Vagina (tissue), 2 donors: ENCODE measurements around the gene ANO9. TPM values are rescaled to one million over a fixed set of nuclear protein-coding genes. Genes with fewer than 3 reads are reported as not detected.
A peak's percentile ranks its signal among the peaks of the same experiment; 100 is the strongest.
"Not testable (repeated sequence)": the region's sequence is repeated elsewhere in the genome, so short reads cannot be mapped to it uniquely, and the experiment has no call there.

Experiments used
- DNase-seq, 2 donors: peaks; one replicate each; pipeline ENCODE4 v3.0.0-alpha.2; 2017; ENCODE audit errors: extremely low spot score in 2 of 2
- H3K27ac ChIP-seq: fragments of 200-600 bp; sonication (generic); one replicate; pipeline ENCODE4 v1.5.1; 2019
- H3K27me3 ChIP-seq: fragments of 200-600 bp; sonication (generic); one replicate; pipeline ENCODE4 v1.5.1; 2019
- H3K36me3 ChIP-seq, 2 donors: fragments of 200-600 bp; sonication (generic); one replicate each; pipeline ENCODE4 v1.5.1; 2017 to 2019
- H3K4me1 ChIP-seq: fragments of 200-600 bp; sonication (generic); one replicate; pipeline ENCODE4 v1.5.1; 2019
- H3K4me3 ChIP-seq, 2 donors: fragments of 200-600 bp; sonication (generic); 1 replicate in 1 of 2; 2 replicates in 1 of 2; pipeline ENCODE4 v1.5.1; 2016 to 2019
- H3K9me3 ChIP-seq: fragments of 200-600 bp; sonication (generic); one replicate; pipeline ENCODE4 v1.5.1; 2019
- CTCF ChIP-seq, 3 experiments: fragments of 450-650 bp in 2 of 3; fragments of 200-600 bp in 1 of 3; sonication (generic) in 1 of 3; IDR thresholded peaks; one replicate each; pipeline ENCODE4 v1.5.1; 2017 to 2019; ENCODE audit warnings: antibody characterized with exemption in 3 of 3, mild to moderate bottlenecking in 2 of 3, moderate library complexity in 2 of 3
- POLR2A ChIP-seq, 2 donors: fragments of 450-650 bp; IDR thresholded peaks; one replicate each; pipeline ENCODE4 v1.6.1; 2017; ENCODE audit warnings: antibody characterized with exemption in 2 of 2, mild to moderate bottlenecking in 2 of 2, moderate library complexity in 2 of 2
- POLR2AphosphoS5 ChIP-seq, 2 donors: sonication (generic); formaldehyde crosslinking; IDR thresholded peaks; one replicate each; pipeline ENCODE4 v1.9.0; 2017; ENCODE audit warnings: antibody characterized with exemption in 2 of 2, mild to moderate bottlenecking in 2 of 2, low read depth in 1 of 2; ENCODE audit not compliant: insufficient read depth in 1 of 2
- intact Hi-C: fragments of 100-400 bp; cut with DNase I; formaldehyde crosslinking; loops from one replicate; pipeline ENCODE4 v1.15.1; 2023
- total RNA-seq: library from RNA; depleted of rRNA; stranded (reverse); fragments of >200 nt; gene quantifications from one replicate; pipeline ENCODE4 v1.2.3, GENCODE V29; 2016

ANO9 gene
- total RNA-seq, 1 donor from 2014 or later = 12.0 TPM

DNA sequence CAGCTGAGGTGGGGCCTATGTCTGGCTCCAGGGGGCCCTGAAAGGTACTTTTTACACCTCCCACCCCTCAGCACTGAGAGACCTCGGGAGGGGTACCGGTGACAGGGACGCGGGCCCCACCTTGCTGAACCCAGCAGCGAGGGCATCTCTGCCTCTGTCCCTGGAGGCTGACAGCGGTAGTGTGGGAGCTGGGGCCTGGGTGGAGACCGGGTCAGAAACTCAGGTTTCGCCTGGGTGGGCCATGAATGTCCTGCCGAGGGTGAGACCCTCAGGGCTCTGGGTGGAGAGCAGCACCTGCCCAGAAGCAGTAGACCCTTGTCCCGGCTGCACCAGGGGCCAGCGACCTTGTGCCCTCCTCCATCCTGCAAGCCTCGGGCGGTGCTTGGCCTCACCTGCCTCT lies 30.5 kb upstream of the ANO9 start:
- TF ChIP-seq CTCF (IDR thresholded peaks at IDR 0.05) (no peak), POLR2A (IDR thresholded peaks at IDR 0.05) (no peak), POLR2AphosphoS5 (IDR thresholded peaks at IDR 0.05; ENCODE audit: insufficient read depth in 1 of 2, low read depth in 1 of 2) (no peak)
- Histone ChIP-seq H3K4me1 (peaks cover 11% of the 10 kb centered on the region), H3K27ac (no peak overlapping the region), H3K27me3 (no peaks in the 10 kb centered on the region), H3K4me3 (no peak overlapping the region), H3K36me3 (no peaks in the 10 kb centered on the region), H3K9me3 (no peaks in the 10 kb centered on the region)
- intact Hi-C loops = no loop called here
- no peak for DNase-seq

DNA sequence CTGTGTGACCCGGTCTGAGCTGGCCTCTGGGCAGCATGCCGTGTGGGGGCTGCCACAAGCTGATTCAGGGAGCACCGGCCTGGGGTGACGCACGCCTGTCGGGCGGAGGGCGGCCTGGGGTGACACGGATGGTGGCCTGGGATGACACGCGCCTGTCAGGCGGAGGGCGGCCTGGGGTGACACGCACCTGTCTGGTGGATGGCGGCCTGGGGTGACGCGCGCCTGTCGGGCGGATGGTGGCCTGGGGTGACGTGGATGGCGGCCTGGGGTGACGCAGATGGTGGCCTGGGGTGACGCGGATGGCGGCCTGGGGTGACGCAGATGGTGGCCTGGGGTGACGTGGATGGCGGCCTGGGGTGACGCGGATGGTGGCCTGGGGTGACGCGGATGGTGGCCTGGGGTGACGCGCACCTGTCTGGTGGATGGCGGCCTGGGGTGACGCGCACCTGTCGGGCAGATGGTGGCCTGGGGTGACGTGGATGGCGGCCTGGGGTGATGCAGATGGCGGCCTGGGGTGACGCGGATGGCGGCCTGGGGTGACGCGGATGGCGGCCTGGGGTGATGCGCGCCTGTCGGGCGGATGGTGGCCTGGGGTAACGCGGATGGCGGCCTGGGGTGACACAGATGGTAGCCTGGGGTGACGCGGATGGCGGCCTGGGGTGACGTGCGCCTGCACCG lies 29.8 kb upstream of the ANO9 start:
- peak overlapping the region; percentile 93 for H3K27ac ChIP-seq
- no peaks in the 10 kb centered on the region for H3K27me3 ChIP-seq
- H3K9me3 ChIP-seq = no peaks in the 10 kb centered on the region
- H3K4me3 ChIP-seq = no peak overlapping the region
- intact Hi-C loops = no loop called here
- no peaks in the 10 kb centered on the region for H3K36me3 ChIP-seq
- no peak for DNase-seq
- H3K4me1 ChIP-seq = peaks cover 11% of the 10 kb centered on the region
- TF ChIP-seq POLR2AphosphoS5 (IDR thresholded peaks at IDR 0.05; ENCODE audit: insufficient read depth in 1 of 2, low read depth in 1 of 2) = no peak
- TF ChIP-seq POLR2A (IDR thresholded peaks at IDR 0.05) = no peak
- TF ChIP-seq CTCF (IDR thresholded peaks at IDR 0.05) = no peak

DNA sequence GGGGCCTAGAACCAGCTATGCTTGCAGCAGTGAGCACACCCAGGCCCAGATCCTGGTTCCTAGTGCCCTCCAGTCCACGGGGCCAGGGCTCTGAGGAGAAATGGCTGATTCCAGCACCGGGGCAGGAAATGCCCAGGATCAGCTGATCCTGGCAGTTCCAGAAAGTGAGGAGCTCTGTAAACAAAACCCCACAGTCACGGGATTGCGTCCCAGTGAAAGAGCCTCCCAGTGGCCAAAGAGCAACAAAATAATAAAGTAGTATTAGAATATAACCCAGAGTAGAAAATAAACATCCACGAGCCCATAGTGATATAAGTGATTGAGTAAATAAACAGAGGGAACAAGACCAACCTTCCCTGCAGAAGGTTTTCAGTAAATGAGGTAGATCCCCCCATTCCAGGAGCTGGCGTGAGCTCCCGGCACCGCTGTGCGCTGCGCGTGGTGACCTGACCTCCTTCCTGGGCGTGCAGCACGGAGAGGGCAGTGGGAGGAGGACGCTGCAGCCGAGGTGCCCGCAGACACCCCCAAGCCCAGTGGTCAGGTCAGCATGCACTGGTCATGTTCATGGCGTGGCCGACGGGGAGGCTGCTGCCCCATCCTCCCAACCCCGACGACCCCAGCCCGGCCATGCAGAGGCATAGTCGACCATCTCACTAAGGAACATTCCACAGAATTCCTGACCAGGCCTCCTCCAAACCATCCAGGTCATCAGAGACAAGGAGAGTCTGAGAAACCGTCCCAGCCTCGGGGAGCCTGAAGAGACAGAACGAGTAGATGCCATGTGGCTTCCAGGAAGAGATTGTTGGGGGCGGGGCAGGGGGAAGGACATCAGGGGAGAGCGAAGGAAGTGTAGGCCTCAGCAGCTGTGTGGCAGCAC lies 28.1 kb upstream of the ANO9 start:
- no peaks in the 10 kb centered on the region for H3K36me3 ChIP-seq
- TF ChIP-seq CTCF (IDR thresholded peaks at IDR 0.05) = peak in 1 of 3 experiments; percentile 36
- no peak for TF ChIP-seq POLR2A (IDR thresholded peaks at IDR 0.05)
- TF ChIP-seq POLR2AphosphoS5 (IDR thresholded peaks at IDR 0.05; ENCODE audit: insufficient read depth in 1 of 2, low read depth in 1 of 2) = peak; percentile 65 to 92
- peaks cover 11% of the 10 kb centered on the region for H3K4me1 ChIP-seq
- H3K9me3 ChIP-seq = no peaks in the 10 kb centered on the region
- no peaks in the 10 kb centered on the region for H3K27me3 ChIP-seq
- no peak for DNase-seq
- intact Hi-C loops = no loop called here
- H3K27ac ChIP-seq = peak overlapping the region; percentile 93
- peak overlapping the region; percentile 26 to 36 for H3K4me3 ChIP-seq

- intact Hi-C loops, H3K9me3 ChIP-seq, DNase-seq, H3K27me3 ChIP-seq, H3K36me3 ChIP-seq: not testable (repeated sequence)
- H3K4me1 ChIP-seq = peaks cover 11% of the 10 kb centered on the region
- peak overlapping the region; percentile 26 to 36 for H3K4me3 ChIP-seq
- H3K27ac ChIP-seq = peak overlapping the region; percentile 93
These were observed 27.3 kb upstream of the ANO9 start for GRCh38 chr11:469026-469683.

DNA sequence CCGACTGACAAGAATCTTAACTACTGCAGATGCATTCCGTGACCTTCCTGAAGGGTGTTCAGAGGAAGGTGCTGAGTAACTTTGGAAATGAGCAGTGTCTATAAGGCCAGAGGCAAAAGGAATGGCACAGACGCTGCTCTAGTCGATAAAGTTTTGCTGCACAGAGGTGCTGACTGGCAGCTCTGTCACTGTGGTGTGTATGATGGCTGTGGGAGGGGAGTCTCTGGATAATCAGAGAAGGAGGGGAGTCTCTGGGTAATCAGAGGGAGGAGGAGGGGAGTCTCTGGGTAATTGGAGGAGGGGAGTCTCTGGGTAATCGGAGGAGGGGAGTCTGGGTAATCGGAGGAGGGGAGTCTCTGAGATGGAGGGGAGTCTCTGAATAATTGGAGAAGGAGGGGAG lies 26.7 kb upstream of the ANO9 start:
- DNase-seq = no peak
- TF ChIP-seq CTCF (IDR thresholded peaks at IDR 0.05) (no peak), POLR2A (IDR thresholded peaks at IDR 0.05) (no peak), POLR2AphosphoS5 (IDR thresholded peaks at IDR 0.05; ENCODE audit: insufficient read depth in 1 of 2, low read depth in 1 of 2) (no peak)
- H3K4me1 ChIP-seq = peaks cover 11% of the 10 kb centered on the region
- H3K9me3 ChIP-seq = no peaks in the 10 kb centered on the region
- H3K36me3 ChIP-seq = no peaks in the 10 kb centered on the region
- H3K4me3 ChIP-seq = no peak overlapping the region
- intact Hi-C loops = no loop called here
- no peaks in the 10 kb centered on the region for H3K27me3 ChIP-seq
- H3K27ac ChIP-seq = peak overlapping the region; percentile 93
